Cardiac fibroblast (primary cell): ENCODE data around the gene TBC1D30.

Experiments used
- DNase-seq, 2 donors: peaks; one replicate each; pipeline versions ENCODE4 v3.0.0 to v3.0.0-alpha.2; 2010; ENCODE audit warnings: low read depth in 2 of 2
- H3K4me3 ChIP-seq, 2 donors: replicated peaks in 1 of 2; 1 replicate in 1 of 2; 2 replicates in 1 of 2; pipeline ENCODE4 v1.5.1; 2011; ENCODE audit warnings: low read depth in 2 of 2, low read length in 2 of 2, mild to moderate bottlenecking in 2 of 2, moderate library complexity in 1 of 2
- TF ChIP-seq, protein P1 (sequence below): IDR thresholded peaks from one replicate; pipeline ENCODE4 v1.5.1; 2011; ENCODE audit warnings: low read depth, mild to moderate bottlenecking, low read length, inconsistent platforms

The TBC1D30 gene

DNA sequence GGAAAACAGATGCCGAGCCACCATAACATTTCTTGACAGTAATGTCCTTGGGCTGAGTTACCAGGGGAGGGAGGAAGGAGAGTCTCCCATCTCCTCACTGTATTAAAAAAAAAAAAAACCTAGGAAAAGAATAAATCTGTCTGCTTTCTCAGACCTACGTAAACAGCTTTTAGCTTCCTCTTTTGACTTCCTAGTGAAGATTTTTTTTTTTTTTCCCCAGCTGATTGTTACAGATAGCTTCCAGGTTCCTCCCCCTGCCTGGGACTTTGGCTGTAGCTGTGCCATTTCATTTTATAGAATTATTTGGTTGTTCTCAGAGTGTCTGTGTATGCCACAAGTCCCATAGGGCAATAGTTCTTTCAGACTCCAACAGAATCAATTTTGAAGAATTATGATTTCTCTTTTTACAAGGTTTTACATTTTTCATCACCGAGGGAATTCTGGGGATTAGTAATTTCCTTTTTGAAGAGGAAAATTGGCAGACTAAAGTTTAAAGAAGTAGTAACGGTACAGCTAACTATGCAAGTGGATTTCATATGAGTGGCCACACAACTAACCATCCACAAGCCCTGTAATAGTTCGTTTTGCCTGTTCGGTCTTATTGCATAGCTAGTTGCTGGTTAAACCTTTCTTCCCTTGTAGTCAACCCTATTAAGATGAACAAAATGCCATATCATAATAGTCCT lies 42.1 kb upstream of the TBC1D30 start:
- TF ChIP-seq, protein P1, sequence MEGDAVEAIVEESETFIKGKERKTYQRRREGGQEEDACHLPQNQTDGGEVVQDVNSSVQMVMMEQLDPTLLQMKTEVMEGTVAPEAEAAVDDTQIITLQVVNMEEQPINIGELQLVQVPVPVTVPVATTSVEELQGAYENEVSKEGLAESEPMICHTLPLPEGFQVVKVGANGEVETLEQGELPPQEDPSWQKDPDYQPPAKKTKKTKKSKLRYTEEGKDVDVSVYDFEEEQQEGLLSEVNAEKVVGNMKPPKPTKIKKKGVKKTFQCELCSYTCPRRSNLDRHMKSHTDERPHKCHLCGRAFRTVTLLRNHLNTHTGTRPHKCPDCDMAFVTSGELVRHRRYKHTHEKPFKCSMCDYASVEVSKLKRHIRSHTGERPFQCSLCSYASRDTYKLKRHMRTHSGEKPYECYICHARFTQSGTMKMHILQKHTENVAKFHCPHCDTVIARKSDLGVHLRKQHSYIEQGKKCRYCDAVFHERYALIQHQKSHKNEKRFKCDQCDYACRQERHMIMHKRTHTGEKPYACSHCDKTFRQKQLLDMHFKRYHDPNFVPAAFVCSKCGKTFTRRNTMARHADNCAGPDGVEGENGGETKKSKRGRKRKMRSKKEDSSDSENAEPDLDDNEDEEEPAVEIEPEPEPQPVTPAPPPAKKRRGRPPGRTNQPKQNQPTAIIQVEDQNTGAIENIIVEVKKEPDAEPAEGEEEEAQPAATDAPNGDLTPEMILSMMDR, result no peak
- H3K4me3 ChIP-seq, result no peak overlapping the region
- DNase-seq, result no peak

DNA sequence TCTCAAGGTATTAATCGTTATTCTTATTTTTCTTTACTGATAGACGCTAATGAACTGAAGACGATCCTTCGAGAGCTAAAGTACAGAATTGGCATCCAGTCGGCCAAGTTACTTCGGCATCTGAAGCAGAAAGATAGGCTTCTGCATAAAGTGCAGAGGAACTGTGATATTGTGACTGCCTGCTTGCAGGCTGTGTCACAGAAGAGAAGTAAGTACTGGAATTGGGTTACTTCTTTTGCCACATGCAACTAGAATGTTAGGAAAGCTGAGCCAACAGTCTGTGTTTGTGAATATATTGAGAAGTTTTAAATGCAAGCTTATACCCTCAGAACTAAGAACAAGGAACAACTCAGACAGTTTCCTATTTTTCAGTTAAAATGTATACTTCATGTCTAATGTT lies 38.6 kb upstream of the TBC1D30 start:
- H3K4me3 ChIP-seq, result no peak overlapping the region
- TF ChIP-seq, protein P1, result no peak
- DNase-seq, result no peak

DNA sequence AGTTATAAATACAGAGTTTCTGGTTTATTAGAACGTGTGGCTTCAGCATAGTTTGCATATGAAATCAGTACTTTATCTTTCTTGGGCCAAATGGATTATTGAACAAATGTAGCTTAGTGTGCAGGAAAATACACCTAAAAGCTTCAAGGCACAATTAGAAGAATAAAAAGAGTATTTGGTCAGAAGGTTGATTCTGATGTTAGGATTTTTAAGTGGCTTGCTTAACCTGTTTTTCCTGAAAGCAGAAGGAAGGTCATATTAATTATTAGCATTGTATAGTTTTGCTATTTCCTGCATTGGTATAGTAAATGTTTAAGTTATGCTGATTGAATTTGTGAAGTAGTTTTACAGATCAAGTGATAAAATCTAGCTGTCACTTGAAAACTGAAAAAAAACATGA lies 34.3 kb upstream of the TBC1D30 start:
- TF ChIP-seq, protein P1, result no peak
- DNase-seq, result no peak

DNA sequence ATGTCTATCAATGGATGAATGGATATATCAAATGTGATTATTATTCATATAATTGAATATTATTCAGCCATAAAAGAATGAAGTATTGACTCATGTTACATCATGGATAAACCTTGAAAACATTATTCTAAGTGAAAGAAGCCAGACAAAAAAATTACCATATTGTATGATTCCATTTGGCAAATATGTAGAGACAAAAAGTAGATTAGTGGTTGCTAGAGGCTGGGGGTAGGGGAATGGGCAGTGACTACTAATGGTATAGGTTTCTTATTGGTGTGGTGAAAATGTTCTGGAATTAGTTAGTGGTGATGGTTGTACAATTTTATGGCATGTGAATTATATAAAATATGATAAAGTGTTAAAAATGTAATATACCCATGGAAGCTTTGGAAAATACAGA lies 33.4 kb upstream of the TBC1D30 start:
- TF ChIP-seq, protein P1, result no peak
- H3K4me3 ChIP-seq, result no peak overlapping the region
- no peak for DNase-seq

More for the DNA sequence above, 34.3 kb upstream of the TBC1D30 start:
- no peak overlapping the region for H3K4me3 ChIP-seq

DNA sequence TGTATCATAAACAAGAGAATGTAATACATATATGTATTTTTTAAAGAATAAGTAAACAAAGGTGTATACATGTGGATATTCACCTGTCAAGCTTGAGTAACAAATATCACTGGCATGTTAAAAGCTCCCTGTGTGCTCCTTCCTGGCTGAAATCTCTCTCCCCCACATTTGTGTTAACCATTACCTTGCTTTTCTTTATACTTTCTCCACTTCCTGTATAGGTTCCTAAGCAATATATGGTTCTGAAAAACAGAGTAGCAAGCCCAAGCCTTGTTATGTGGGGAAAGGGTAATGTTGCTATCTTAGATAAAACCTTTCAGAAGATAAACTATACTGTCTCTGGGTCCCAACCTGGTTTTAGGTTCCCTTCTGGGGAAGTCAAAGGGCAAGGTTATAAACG lies 32.3 kb upstream of the TBC1D30 start:
- DNase-seq, result no peak
- H3K4me3 ChIP-seq, result no peak overlapping the region
- TF ChIP-seq, protein P1, result no peak

DNA sequence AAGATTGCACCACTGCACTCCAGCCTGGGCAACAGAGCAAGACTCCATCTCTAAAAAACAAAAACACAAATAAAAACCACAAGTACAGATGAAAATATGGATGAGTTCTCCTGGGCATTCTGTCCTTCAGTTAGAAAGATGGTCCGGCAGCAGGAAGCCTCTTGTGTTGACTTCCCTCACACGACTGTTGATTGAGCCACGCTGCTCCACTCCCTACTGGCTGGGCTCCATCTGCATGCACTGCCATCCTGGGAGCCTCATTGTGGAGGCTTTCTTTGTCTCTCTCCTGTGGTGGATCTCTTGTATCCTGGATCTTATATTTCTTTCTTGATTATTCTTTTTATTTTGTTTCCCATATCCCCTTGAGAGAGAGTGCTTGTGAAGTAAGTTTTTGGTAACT lies 30.8 kb upstream of the TBC1D30 start:
- no peak for DNase-seq
- H3K4me3 ChIP-seq, result no peak overlapping the region
- TF ChIP-seq, protein P1, result no peak

DNA sequence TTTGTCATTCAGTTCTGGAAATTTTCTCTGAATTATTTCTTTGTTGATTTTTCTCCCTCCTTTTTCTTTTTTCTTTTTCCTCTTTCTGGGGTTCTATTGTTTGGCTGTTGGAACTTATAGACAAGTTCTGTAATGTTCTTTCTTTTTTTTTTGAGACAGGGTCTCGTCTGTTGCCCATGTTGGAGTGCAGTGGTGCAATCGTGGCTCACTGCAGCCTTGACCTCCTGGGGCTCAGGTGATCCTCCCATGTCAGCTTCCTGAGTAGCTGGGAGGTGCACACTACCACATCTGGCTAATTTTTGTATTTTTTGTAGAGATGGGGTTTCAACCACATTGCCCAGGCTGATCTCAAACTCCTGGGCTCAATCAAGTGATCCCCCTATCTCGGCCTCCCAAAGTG lies 30.1 kb upstream of the TBC1D30 start:
- TF ChIP-seq, protein P1, result no peak
- no peak for DNase-seq
- no peak overlapping the region for H3K4me3 ChIP-seq
